Mesothelial cell of epicardium (in vitro differentiated cells): ENCODE results near the gene CACNA2D2. TPM values are rescaled to one million over a fixed set of nuclear protein-coding genes. Genes with fewer than 3 reads are reported as not detected.

Experiments used
- DNase-seq, 2 experiments: peaks; one replicate each; pipeline ENCODE4 v3.0.0; 2021; ENCODE audit warnings: low spot score in 2 of 2; ENCODE audit not compliant: unreplicated experiment in 2 of 2
- H3K27ac Mint-ChIP-seq: 2 replicates; pipeline ENCODE4 v1.8.0; 2021; ENCODE audit warnings: mixed read lengths
- H3K27me3 Mint-ChIP-seq: 2 replicates; pipeline ENCODE4 v1.8.0; 2021; ENCODE audit warnings: low read depth, mixed read lengths
- H3K36me3 Mint-ChIP-seq: 2 replicates; pipeline ENCODE4 v1.8.0; 2021; ENCODE audit warnings: mixed read lengths
- H3K4me1 Mint-ChIP-seq: 2 replicates; pipeline ENCODE4 v1.8.0; 2021; ENCODE audit warnings: mixed read lengths
- H3K4me3 Mint-ChIP-seq: 2 replicates; pipeline ENCODE4 v1.8.0; 2021; ENCODE audit warnings: mild to moderate bottlenecking, moderate library complexity, mixed read lengths
- H3K9me3 Mint-ChIP-seq: 2 replicates; pipeline ENCODE4 v1.8.0; 2021; ENCODE audit warnings: mixed read lengths
- total RNA-seq: library from RNA; stranded (reverse); gene quantifications from 3 replicates; pipeline ENCODE4 v1.2.1, GENCODE V29; 2021
- TF ChIP-seq, protein P1 (sequence below): fragments of 200-600 bp; sonication (generic); IDR thresholded peaks from one replicate; pipeline ENCODE4 v1.5.0; 2021; ENCODE audit warnings: antibody characterized with exemption; ENCODE audit not compliant: unreplicated experiment

CACNA2D2 gene
- total RNA-seq, 1 donor from 2014 or later: 10.8 TPM

DNA sequence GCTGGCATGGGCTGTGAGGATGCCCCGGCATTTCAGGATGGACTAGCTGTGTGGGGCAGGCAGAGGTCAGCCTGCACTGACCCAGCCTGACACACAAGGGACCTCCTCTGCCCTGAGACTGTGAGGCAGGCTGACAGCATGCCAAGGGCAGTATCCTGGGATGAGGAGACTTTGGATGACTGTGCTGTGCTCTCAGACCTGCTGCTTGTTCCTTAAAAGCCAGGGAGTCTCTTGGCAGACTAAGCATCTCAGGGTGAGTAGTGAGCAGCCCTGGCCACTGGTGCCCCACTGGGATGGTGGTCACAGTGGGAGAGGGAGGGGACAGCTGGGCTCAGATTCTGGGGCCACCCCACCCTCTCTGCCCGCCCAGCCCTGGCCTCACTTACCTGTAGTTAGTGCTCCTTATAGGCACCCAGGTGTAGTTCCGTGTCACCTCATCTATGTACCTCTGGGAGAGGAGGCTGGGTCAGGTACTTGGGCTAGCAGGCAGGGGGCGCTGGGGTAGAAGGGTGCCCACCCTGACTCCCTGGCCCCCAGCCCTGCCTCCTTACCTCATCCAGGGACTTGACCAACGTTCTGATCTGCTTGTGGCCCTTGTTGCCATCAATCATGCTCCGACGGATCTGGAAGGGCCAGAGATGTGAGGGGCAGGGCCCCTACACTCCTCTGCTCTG lies 128.0 kb downstream of the CACNA2D2 start:
- Mint-ChIP-seq H3K4me3 (no peak overlapping the region), H3K9me3 (no peaks in the 10 kb centered on the region), H3K27ac (no peak overlapping the region), H3K36me3 (no peaks in the 10 kb centered on the region), H3K27me3 (peaks cover 3% of the 10 kb centered on the region), H3K4me1 (peaks cover 34% of the 10 kb centered on the region)
- TF ChIP-seq, protein P1, sequence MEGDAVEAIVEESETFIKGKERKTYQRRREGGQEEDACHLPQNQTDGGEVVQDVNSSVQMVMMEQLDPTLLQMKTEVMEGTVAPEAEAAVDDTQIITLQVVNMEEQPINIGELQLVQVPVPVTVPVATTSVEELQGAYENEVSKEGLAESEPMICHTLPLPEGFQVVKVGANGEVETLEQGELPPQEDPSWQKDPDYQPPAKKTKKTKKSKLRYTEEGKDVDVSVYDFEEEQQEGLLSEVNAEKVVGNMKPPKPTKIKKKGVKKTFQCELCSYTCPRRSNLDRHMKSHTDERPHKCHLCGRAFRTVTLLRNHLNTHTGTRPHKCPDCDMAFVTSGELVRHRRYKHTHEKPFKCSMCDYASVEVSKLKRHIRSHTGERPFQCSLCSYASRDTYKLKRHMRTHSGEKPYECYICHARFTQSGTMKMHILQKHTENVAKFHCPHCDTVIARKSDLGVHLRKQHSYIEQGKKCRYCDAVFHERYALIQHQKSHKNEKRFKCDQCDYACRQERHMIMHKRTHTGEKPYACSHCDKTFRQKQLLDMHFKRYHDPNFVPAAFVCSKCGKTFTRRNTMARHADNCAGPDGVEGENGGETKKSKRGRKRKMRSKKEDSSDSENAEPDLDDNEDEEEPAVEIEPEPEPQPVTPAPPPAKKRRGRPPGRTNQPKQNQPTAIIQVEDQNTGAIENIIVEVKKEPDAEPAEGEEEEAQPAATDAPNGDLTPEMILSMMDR: no peak
- no peak for DNase-seq

DNA sequence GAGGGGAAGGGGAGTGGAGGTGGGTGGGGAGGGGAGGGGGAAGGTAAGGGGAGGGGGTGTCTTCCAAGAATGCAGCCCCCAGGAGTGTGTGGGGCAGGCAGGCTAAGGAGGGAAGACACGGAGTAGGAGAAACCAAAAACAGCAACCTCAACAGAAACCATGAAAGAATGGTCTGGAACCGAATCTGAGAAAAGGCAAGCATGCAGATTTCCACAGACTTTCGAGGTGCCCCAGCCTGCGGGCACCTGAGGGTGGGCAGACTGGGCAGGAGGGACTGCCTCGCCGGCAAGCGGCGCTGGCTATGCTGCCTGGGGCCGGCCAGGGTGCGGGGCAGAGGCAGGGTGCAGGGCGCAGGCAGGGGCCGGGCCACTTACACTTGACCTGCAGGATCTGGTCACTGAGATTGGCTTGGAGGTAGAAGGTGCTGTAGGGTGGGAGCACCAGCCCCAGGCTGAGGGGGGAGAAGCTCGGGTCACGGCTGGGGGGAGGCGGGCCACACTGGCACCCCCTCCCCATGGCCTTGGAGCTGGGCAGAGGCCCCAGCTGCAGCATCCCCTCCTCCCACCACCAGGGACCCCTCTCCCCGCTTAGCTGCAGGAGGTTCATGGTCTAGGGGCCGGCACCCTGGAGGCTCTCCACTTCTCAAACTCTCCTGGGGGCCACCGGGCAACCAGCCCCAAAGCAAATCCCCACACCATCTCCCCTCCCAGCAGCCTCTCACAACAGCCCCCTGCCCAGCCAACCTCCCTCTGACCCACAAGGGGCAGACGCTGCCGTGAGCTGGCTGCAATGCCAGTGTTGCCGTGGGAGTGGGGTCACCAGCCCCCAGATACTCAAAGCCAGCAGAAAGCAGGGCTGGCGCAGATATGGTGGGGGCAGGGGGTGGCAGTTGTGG lies 128.8 kb downstream of the CACNA2D2 start:
- Mint-ChIP-seq H3K9me3 (no peaks in the 10 kb centered on the region), H3K27me3 (peaks cover 3% of the 10 kb centered on the region), H3K27ac (no peak overlapping the region), H3K4me3 (no peak overlapping the region), H3K36me3 (no peaks in the 10 kb centered on the region), H3K4me1 (peaks cover 31% of the 10 kb centered on the region)
- TF ChIP-seq, protein P1: no peak
- no peak for DNase-seq

DNA sequence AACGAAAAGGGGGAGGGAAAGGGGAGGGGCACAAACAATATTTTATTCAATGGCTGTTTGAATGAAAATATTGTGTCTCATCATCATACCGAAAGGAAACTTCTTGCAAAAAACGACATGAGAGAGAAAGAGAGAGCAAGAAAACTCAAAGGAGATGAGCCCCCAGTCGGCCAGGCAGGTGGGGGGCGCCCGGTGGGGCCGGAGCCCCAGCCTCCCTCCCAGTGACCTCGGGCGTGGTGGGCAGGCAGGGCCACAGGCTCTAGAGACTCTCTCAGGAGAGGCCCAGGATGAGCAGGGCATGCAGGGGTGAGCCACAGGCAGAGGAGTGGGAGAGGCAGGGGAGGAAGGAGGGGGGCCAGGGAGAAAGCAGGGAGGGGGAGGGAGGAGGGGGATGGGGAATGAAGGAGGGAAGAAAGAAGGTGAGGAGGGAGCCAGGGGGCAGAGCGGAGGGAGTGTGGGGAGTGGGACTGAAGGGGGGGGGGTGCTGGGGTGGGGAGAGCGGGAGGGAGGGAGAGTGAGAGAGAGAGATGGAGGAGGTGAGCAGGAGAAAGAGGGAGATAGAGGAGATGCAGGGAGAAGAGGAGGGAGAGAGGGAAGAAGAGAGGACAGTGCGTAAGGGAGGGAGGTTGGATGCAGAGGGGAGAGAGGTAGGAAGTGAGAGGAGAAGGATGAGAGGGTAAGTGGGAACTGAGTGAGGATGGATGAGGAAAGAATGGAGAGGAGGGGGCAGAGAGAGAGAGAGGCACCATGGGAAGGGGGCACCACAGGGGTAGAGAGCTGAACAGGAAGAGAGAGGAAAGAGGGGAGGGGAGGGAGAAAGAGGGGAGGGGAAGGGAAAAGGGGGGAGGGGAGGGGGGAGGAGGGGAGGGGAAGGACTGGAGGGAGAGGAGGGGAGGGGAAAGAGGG lies 130.0 kb downstream of the CACNA2D2 start:
- TF ChIP-seq, protein P1: no peak
- Mint-ChIP-seq H3K36me3 (no peaks in the 10 kb centered on the region), H3K27me3 (peaks cover 3% of the 10 kb centered on the region), H3K27ac (peak overlapping the region; percentile 71), H3K4me3 (peak overlapping the region; percentile 5), H3K9me3 (no peaks in the 10 kb centered on the region), H3K4me1 (peaks cover 31% of the 10 kb centered on the region)
- DNase-seq: no peak

DNA sequence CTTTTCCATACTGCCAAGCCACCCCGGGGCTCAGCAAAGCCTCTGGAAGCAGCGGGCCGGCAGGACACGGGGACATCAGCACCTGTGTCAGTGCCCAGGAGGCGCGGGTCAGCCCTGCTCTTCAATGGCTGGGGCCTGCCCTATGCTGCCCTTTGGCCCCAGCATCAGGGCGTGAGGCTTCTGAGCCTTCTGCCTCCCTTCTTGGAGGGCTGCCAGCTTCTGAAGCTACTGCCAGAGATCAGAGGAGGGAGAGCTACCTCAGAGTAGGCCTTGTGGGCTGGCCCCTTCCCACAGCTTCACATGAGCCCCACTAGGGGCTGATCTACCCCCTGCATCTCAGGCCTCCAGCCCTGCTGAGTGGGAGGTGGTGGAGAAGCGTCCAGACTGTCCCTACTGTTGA lies 131.1 kb downstream of the CACNA2D2 start:
- H3K27me3 Mint-ChIP-seq: no peaks in the 10 kb centered on the region
- DNase-seq: peak in 1 of 2 experiments; percentile 63
- TF ChIP-seq, protein P1: no peak
- peak overlapping the region; percentile 83 for H3K27ac Mint-ChIP-seq
- H3K9me3 Mint-ChIP-seq: no peaks in the 10 kb centered on the region
- H3K36me3 Mint-ChIP-seq: no peaks in the 10 kb centered on the region
- H3K4me3 Mint-ChIP-seq: peak overlapping the region; percentile 24
- H3K4me1 Mint-ChIP-seq: peaks cover 31% of the 10 kb centered on the region

DNA sequence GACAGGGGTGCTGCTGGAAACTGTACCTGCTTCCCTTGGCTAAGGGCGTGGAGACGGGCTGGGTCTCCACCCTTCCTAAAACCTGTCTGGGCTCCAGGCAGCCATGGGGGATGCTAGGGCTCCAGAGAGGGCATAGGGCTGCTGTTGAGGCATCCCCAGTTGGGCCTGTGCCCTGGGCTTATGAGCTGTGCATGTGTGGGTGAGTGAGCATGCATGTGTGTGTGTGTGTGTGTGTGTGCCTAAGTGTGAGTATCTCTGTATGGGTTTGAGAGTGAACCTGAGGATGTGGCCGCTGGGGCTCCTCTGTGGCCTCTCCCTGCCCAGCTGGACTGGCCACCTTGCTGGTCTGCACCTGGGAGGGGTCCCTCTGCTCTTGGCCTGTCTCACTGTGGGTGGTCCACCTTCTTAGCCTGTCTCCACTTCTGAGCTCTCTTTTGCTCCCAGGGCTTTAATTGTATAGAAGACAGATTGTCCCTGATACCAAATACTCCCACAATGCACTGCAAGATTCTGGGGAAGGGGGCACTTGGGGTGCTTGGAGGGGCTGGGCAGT lies 132.2 kb downstream of the CACNA2D2 start:
- Mint-ChIP-seq H3K9me3 (no peaks in the 10 kb centered on the region), H3K27ac (peak overlapping the region; percentile 69), H3K4me1 (peaks cover 31% of the 10 kb centered on the region), H3K27me3 (peaks cover under 1% of the 10 kb centered on the region), H3K4me3 (no peak overlapping the region), H3K36me3 (no peaks in the 10 kb centered on the region)
- TF ChIP-seq, protein P1: no peak
- DNase-seq: no peak
